ENCODE data around the gene SLC22A13. TPM values are rescaled to one million over a fixed set of nuclear protein-coding genes. Genes with fewer than 3 reads are reported as not detected.

The SLC22A13 gene
- 0.22 and 0.25 TPM in 2 replicates for total RNA-seq

DNA sequence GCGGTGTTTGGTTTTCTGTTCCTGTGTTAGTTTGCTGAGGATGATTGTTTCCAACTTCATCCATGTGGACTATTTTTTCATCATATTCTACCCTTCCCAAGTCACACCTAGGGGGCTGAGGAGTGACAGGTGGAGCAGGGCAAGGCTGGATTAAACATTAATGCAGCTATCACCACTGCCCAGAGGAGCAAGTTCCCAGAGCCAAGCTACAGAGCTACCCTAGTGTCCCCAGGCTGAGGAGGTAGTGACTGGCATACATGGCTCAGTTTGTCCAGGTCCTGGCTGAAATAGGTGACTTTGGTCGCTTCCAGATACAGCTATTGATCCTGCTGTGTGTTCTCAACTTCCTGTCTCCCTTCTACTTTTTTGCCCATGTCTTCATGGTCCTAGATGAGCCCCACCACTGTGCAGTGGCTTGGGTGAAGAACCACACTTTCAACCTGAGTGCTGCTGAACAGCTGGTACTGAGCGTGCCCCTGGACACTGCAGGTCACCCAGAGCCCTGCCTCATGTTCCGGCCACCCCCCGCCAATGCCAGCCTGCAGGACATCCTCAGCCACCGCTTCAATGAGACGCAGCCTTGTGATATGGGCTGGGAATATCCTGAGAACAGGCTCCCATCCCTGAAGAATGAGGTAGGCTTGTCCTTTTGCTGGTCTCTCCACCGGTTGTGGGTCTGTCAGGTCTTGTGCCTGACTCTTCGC, at the start of gene SLC22A13:
Gene SLC22A13, plus strand, starts transcription at position 209 of the 704 bp plus-strand sequence. Its CDS starts 49 bp downstream, at position 258.

GRCh38 chr3:38281895-38282686, 16.5 kb downstream of the SLC22A13 start, which contains the start of gene SLC22A14:
Gene SLC22A14 (plus strand): TSS chr3:38282294. CDS start chr3:38306027, 23,733 bp downstream.

Other genes with a start within 250 kb of the SLC22A13 start
- 11.8 and 26.6 TPM in 2 replicates for gene PLCD1, start 236.2 kb upstream of the SLC22A13 start, total RNA-seq
- gene DLEC1, start 226.6 kb upstream of the SLC22A13 start, total RNA-seq, result 0.11 and 0.12 TPM in 2 replicates
- gene ACAA1, start 128.7 kb upstream of the SLC22A13 start, total RNA-seq, result 31.0 and 35.2 TPM in 2 replicates
- 11.9 and 12.5 TPM in 2 replicates for gene MYD88, start 127.2 kb upstream of the SLC22A13 start, total RNA-seq
- gene OXSR1, start 100.3 kb upstream of the SLC22A13 start, total RNA-seq, result 39.4 and 50.9 TPM in 2 replicates
- gene SLC22A14, start 16.5 kb downstream of the SLC22A13 start, total RNA-seq, result under 0.01 TPM in 1 of 2 replicates, not detected in the other
- 5.4 and 6.1 TPM in 2 replicates for gene XYLB, start 81.0 kb downstream of the SLC22A13 start, total RNA-seq
- 2.7 and 3.2 TPM in 2 replicates for gene ACVR2B, start 188.1 kb downstream of the SLC22A13 start, total RNA-seq
- gene EXOG, start 230.5 kb downstream of the SLC22A13 start, total RNA-seq, result 12.0 and 15.8 TPM in 2 replicates

Measured in uterine smooth muscle cell (primary cell).